HG03521 (cell line): Measurements from ENCODE around the gene RPS19BP1.
A peak's percentile ranks its signal among the peaks of the same experiment; 100 is the strongest.
"Not testable (repeated sequence)": the region's sequence is repeated elsewhere in the genome, so short reads cannot be mapped to it uniquely, and the experiment has no call there.

ENCODE experiments used
- ATAC-seq: cut with Tn5 transposase; IDR thresholded peaks from one replicate; pipeline ENCODE4 v1.9.1; 2021; ENCODE audit warnings: mild to moderate bottlenecking, moderate library complexity; ENCODE audit not compliant: unreplicated experiment

RPS19BP1 gene

GRCh38 chr22:39528681-39529486 is 3.7 kb downstream of the RPS19BP1 start:
- ATAC-seq: peak; percentile 21

DNA sequence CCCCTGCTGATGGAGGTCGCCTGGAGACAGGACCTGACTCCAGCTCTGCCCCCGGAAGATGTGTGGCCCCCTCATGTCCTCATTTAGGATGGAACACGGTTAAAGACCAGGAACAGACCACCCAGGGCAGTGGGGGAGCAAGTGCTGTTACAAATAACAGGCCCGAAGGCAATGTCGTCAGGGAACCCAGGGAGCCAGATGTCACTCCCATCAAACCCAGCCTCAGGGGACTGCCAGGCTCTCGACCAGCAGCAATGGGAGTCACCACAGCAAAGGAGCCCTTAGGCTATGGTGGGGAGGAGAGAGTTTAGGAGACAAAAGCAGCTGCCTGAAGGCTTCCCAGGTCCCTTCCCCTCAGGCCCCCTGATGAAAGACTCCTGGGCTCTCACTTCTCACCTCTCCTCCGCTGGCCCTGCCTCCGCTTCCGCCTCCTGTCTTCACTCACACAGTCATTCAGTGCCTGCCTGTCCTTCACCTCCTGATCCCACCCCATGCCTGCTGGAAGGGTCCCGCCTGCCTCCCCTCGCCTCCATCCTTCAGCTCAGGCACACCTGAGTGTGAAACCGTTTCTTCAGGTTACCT is 4.4 kb downstream of the RPS19BP1 start:
- ATAC-seq: no peak

- ATAC-seq: no peak
These were observed 5.0 kb downstream of the RPS19BP1 start for GRCh38 chr22:39527481-39527961.

GRCh38 chr22:39526736-39527171 is 5.8 kb downstream of the RPS19BP1 start:
- ATAC-seq: no peak

DNA sequence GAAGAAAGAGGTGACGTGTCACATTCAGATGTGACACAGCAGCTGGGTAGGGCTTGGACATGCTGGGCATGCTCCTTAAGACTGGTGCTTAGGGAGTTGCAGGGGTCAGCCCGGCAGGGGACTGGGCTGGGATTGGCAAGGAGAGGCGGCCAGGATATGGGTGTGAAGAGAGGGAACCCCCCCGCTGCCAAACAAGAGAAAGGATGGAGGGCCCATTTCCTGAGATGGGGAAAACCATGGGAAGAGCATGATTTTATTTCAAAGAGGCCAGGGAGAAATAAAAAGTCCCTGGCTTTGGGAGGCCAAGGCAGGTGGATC is 6.9 kb downstream of the RPS19BP1 start:
- ATAC-seq: no peak

- no peak for ATAC-seq
These were observed 7.5 kb downstream of the RPS19BP1 start for GRCh38 chr22:39524753-39525657.

DNA sequence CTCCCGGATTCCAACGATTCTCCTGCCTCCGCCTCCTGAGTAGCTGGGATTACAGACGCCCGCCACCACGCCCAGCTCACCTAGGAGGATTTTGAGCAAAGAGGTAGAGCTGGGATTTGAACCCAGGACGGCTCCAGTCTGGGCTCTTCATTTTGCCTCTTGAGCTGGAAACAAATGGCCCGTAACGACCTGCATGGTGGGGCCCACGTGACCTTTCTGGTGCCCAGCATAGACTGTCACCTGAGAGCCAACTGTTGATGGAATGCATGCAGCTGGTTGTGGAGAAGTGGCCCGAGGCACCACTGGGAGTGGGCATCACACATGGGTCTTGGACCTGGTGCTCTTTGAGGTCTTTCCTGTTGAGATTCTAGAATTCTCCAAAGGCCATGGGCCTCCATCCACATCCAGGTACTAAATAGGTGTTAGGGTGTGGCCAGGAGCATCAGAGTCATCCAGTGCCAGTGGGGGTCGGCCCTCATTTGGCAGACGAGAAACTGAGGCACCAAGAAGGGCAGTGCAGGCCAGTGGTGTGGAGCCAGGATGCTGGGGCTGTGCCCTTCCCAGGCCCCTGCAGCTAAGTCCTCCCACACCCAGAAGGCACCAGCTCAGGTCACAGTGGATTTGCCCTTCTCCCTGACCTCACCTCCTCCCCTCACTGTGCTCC is 8.3 kb downstream of the RPS19BP1 start:
- ATAC-seq: no peak

- ATAC-seq: no peak
These were observed 9.8 kb downstream of the RPS19BP1 start for GRCh38 chr22:39522567-39523300.

- not testable (repeated sequence) for ATAC-seq
These were observed 10.5 kb downstream of the RPS19BP1 start for GRCh38 chr22:39522091-39522490.

GRCh38 chr22:39521106-39521885 is 11.3 kb downstream of the RPS19BP1 start:
- not testable (repeated sequence) for ATAC-seq

DNA sequence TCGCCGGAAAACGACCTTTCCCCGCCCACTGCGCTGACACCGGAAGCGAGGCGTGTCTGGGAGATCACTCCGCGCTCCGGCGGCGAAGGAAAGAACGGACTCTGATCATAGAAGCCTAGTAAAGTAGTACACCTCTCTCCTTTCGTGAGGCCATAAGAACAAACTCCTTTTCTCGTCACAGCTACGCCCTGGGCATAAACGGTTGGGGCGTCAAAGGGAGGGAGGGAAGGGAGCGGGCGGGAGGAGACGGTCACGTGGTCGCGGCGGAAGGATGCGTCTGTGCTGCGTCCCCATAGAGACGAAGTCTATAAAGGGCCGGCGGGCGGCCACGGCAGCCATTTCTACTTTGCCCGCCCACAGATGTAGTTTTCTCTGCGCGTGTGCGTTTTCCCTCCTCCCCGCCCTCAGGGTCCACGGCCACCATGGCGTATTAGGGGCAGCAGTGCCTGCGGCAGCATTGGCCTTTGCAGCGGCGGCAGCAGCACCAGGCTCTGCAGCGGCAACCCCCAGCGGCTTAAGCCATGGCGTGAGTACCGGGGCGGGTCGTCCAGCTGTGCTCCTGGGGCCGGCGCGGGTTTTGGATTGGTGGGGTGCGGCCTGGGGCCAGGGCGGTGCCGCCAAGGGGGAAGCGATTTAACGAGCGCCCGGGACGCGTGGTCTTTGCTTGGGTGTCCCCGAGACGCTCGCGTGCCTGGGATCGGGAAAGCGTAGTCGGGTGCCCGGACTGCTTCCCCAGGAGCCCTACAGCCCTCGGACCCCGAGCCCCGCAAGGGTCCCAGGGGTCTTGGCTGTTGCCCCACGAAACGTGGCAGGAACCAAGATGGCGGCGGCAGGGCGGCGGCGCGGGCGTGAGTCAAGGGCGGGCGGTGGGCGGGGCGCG is 12.1 kb downstream of the RPS19BP1 start, which contains the start of gene ATF4:
Gene ATF4 (plus strand): TSS at position 337 of the 880 bp plus-strand sequence. CDS start 884 bp downstream, outside the sequence.
- peak; percentile 50 for ATAC-seq

DNA sequence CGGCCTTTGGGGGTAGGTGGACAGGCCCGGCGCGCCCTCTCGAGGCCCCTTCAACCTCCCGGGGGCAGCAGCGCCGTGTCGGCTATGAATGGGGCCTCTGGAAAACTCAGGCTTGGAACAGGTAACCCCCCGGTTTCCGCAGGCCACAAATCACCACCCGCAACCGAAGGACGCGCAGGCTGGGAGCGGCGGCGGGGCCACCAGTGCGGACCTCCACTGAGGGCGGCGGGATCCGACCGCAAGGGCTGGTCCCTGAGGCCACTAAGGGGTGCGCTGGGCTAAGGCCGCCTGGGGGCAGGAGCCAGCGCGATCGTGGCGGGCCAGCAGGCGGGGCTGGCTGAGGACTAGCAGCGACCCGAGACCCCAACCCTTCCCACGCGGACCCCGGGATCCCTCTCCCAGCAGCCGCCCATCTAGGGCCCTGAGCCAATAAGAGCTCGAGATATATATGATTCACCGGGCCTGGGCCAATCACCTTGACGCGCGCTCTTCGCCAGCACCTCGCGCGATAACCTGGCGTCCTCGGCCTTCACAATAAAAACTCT is 12.8 kb downstream of the RPS19BP1 start:
- ATAC-seq: peak; percentile 68

- ATAC-seq: no peak
These were observed 13.4 kb downstream of the RPS19BP1 start for GRCh38 chr22:39518996-39519680.

GRCh38 chr22:39518144-39518786 is 14.3 kb downstream of the RPS19BP1 start:
- ATAC-seq: no peak

DNA sequence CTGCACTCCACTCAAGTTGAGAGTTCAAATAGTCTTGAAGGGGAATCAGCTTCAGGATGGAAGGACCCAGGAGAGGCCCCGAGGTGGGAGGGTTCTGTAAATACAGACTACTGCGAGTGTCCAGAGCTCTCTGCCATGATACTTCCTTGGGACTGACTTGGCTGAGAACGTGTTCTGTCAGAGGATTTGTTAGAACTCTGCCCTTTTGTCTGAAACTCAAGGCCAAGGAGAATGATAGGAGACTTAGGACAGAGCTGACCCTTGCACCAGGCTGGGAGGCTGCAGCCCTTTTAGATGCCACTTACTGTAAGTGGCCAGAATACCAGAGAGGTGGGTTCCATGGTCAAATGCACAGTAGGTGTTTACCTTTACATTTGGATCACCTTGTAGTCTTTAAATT is 15.1 kb downstream of the RPS19BP1 start:
- no peak for ATAC-seq

DNA sequence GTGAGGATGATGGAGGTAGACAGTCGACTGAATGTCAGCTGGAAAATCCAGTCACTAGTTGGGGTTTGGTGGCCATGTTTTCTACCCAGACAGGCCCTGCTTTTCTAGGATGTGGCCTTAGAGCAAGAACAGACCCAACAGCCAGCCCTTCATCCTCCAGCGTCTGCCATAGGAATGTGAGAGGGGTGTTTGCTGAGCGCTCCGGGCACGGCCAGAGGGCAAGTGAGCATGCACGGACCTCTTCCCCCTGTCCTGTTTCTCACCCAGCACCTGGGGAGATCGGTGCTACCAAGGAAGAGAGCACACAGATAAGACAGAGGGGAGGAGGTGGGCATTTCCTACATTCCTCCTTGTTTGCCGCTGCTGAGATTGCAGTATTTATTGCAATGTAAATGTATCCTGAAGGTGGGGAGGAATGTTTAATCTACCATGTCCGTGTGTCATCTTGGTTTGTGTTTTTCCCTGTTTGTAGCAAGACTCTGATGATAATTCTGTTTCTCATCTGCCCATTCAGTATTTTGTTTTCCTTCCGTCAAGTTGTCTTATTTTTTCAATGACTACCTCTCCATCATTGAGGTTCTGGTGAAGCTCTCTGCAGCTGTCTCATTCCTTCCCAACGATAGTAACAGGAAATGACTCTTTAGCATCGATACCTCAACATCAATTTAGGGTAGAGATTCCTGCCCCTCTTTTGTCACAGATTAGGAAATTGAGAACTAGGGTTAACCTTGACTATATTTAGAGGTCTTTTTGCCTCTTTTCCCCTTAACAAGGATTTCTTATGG is 17.1 kb downstream of the RPS19BP1 start:
- no peak for ATAC-seq
